ENCODE data around the gene TMEM203.
A peak's percentile ranks its signal among the peaks of the same experiment; 100 is the strongest.

Gene TMEM203

GRCh38 chr9:137228968-137229896 is 23.8 kb upstream of the TMEM203 start:
- DNase-seq (ENCODE audit: low read depth): no peak

GRCh38 chr9:137228506-137228967 is 23.1 kb upstream of the TMEM203 start:
- DNase-seq (ENCODE audit: low read depth): no peak

- DNase-seq (ENCODE audit: low read depth): no peak
These were observed 22.5 kb upstream of the TMEM203 start for GRCh38 chr9:137227853-137228505.

GRCh38 chr9:137227054-137227852 is 21.8 kb upstream of the TMEM203 start, which contains the start of gene RNF224:
RNF224 (plus strand) TSS chr9:137227502; CDS start chr9:137228336, 834 bp downstream.
- DNase-seq (ENCODE audit: low read depth): peak; percentile 83

- peak; percentile 76 for DNase-seq (ENCODE audit: low read depth)
These were observed 21.0 kb upstream of the TMEM203 start for GRCh38 chr9:137226338-137227053.

- DNase-seq (ENCODE audit: low read depth): no peak
These were observed 20.4 kb upstream of the TMEM203 start for GRCh38 chr9:137225699-137226331.

GRCh38 chr9:137224830-137225694 is 19.6 kb upstream of the TMEM203 start, which contains the start of gene CYSRT1:
CYSRT1 (plus strand) TSS chr9:137225174; CDS start chr9:137225622, 448 bp downstream.
- peak; percentile 34 for DNase-seq (ENCODE audit: low read depth)

GRCh38 chr9:137223078-137223970 is 17.9 kb upstream of the TMEM203 start:
- DNase-seq (ENCODE audit: low read depth): peak; percentile 99

- peak; percentile 28 for DNase-seq (ENCODE audit: low read depth)
These were observed 17.0 kb upstream of the TMEM203 start, which contains the start of gene RNF208 for GRCh38 chr9:137222190-137223077. RNF208 (minus strand) TSS chr9:137222240; CDS start chr9:137221212, 1,028 bp downstream.

GRCh38 chr9:137221506-137222111 is 16.2 kb upstream of the TMEM203 start:
- no peak for DNase-seq (ENCODE audit: low read depth)

GRCh38 chr9:137221095-137221505 is 15.7 kb upstream of the TMEM203 start:
- no peak for DNase-seq (ENCODE audit: low read depth)

- no peak for DNase-seq (ENCODE audit: low read depth)
These were observed 15.1 kb upstream of the TMEM203 start for GRCh38 chr9:137220317-137221094.

GRCh38 chr9:137219757-137220316 is 14.4 kb upstream of the TMEM203 start:
- DNase-seq (ENCODE audit: low read depth): no peak

GRCh38 chr9:137218754-137219271 is 13.4 kb upstream of the TMEM203 start:
- peak; percentile 56 for DNase-seq (ENCODE audit: low read depth)

GRCh38 chr9:137218212-137218753 is 12.8 kb upstream of the TMEM203 start:
- no peak for DNase-seq (ENCODE audit: low read depth)

All from ELR (cell line).